ENCODE results near the gene TMEM39B.
A peak's percentile ranks its signal among the peaks of the same experiment; 100 is the strongest.

Gene TMEM39B

DNA sequence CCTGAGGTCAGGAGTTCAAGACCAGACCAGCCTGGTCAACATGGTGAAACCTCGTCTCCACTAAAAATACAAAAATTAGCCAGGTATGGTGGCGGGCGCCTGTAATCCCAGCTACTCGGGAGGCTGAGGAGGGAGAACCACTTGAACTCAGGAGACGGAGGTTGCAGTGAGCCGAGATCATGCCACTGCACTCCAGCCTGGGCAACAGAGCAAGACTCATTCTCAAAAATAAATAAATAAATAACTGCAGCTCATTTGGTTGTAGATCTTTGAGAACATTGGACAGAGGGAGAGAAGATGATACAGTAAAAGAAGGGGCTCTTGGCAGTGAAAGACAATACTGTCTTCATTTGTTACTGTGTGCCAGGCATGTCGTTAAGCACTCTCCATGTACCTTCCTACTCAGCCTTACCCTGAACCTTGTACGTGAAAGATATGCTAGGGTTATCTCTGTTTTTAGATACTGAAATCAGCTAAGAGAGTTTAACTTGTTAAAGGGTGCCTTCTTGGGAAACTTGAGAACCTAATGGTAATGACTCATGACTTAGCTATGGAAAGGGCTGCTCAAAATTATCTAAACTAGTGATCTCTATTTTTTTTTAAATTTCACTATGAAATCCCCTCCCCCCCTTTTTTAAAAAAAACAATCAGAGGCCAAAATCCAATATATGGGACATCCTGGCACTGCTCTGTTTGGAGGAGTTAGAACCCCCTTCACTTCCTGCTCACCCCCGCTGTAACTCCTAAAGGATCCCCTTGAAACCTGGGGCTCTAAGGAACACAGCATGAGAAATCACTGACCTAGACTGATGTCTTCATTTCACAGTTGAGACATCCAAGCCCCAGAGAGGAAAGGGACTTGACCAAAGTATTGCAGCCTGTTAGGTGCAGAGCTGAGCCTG lies 28.3 kb downstream of the TMEM39B start:
- Mint-ChIP-seq H3K27me3 (ENCODE audit: low read depth, poor library complexity) (no peaks in the 10 kb centered on the region), H3K4me1 (peaks cover 4% of the 10 kb centered on the region), H3K27ac (peak overlapping the region; percentile 37), H3K4me3 (no peak overlapping the region), H3K36me3 (ENCODE audit: low read depth) (peaks cover 56% of the 10 kb centered on the region), H3K9me3 (no peaks in the 10 kb centered on the region)
- no peak for DNase-seq
- TF ChIP-seq, protein P1, sequence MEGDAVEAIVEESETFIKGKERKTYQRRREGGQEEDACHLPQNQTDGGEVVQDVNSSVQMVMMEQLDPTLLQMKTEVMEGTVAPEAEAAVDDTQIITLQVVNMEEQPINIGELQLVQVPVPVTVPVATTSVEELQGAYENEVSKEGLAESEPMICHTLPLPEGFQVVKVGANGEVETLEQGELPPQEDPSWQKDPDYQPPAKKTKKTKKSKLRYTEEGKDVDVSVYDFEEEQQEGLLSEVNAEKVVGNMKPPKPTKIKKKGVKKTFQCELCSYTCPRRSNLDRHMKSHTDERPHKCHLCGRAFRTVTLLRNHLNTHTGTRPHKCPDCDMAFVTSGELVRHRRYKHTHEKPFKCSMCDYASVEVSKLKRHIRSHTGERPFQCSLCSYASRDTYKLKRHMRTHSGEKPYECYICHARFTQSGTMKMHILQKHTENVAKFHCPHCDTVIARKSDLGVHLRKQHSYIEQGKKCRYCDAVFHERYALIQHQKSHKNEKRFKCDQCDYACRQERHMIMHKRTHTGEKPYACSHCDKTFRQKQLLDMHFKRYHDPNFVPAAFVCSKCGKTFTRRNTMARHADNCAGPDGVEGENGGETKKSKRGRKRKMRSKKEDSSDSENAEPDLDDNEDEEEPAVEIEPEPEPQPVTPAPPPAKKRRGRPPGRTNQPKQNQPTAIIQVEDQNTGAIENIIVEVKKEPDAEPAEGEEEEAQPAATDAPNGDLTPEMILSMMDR (IDR thresholded peaks at IDR 0.05): no peak

DNA sequence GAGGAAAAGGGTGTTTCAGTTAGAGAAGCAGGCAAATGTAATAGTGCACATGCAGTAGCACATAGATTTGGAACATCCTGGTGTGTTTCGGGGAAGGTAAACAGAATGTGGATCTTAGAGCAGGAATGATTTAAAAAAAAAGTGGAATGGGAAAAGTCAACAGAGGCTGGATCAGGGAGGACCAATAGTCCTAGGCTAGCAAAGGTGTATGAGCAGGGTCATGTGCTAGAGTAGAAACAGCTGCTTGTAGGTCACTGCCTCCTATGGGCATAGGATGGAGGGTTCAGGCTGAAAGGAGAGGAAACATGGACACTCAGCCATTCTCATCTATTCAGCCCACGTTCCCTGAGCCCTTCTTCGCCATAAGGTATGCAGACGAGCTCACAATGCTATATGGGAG lies 31.4 kb downstream of the TMEM39B start:
- Mint-ChIP-seq H3K4me1 (peaks cover 22% of the 10 kb centered on the region), H3K27ac (peak overlapping the region; percentile 24), H3K36me3 (ENCODE audit: low read depth) (peaks cover 31% of the 10 kb centered on the region), H3K27me3 (ENCODE audit: low read depth, poor library complexity) (peaks cover 3% of the 10 kb centered on the region), H3K4me3 (no peak overlapping the region), H3K9me3 (no peaks in the 10 kb centered on the region)
- TF ChIP-seq, protein P1 (IDR thresholded peaks at IDR 0.05): no peak
- no peak for DNase-seq

DNA sequence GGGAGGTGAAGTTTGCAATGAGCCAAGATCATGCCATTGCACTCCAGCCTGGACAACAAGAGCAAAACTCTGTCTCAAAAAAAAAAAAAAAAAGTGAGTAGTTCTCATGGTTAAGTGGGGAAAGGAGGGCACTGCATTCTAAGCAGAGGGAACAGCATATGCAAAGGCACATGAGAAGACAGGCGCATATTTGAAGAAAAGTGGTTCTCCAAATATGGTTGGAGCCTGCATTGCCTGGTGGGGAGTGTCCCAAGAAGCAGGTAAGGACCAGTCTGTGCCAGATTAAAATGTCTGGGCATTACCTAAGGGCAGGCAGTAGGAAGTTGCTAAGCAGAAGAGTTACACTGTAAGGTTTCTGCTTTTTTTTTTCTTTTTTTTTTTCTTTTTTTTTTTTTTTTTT lies 32.6 kb downstream of the TMEM39B start:
- TF ChIP-seq, protein P1 (IDR thresholded peaks at IDR 0.05): no peak
- Mint-ChIP-seq H3K4me1 (peaks cover 28% of the 10 kb centered on the region), H3K36me3 (ENCODE audit: low read depth) (peaks cover 24% of the 10 kb centered on the region), H3K4me3 (no peak overlapping the region), H3K27me3 (ENCODE audit: low read depth, poor library complexity) (peaks cover 3% of the 10 kb centered on the region), H3K27ac (no peak overlapping the region), H3K9me3 (no peaks in the 10 kb centered on the region)
- DNase-seq: no peak

DNA sequence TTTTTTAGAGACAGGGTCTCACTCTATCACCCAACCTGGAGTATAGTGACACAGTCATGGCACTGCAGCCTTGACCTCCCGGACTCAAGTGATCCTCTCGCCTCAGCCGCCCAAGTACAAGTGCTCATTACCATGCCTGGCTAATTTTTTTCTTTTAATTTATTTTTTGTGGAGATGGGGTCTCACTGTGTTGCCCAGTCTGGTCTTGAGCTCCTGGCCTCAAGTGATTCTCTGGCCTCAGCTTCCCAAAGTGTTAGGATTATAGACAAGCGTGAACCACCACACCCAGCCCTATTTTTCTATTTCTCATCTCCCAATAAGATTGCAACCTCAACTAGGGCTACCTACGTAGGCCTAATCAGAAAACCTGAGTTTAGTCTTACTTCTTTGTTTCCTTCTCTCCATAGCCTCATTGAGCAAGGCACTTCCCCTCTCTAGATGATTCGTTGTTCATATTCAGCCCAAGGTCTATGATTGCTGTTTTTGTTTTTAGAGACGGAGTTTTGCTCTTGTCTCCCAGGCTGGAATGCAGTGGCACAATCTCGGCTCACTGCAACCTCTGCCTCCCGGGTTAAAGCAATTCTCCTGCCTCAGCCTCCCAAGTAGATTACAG lies 34.0 kb downstream of the TMEM39B start:
- peaks cover 3% of the 10 kb centered on the region for H3K27me3 Mint-ChIP-seq (ENCODE audit: low read depth, poor library complexity)
- H3K27ac Mint-ChIP-seq: no peak overlapping the region
- no peak for DNase-seq

DNA sequence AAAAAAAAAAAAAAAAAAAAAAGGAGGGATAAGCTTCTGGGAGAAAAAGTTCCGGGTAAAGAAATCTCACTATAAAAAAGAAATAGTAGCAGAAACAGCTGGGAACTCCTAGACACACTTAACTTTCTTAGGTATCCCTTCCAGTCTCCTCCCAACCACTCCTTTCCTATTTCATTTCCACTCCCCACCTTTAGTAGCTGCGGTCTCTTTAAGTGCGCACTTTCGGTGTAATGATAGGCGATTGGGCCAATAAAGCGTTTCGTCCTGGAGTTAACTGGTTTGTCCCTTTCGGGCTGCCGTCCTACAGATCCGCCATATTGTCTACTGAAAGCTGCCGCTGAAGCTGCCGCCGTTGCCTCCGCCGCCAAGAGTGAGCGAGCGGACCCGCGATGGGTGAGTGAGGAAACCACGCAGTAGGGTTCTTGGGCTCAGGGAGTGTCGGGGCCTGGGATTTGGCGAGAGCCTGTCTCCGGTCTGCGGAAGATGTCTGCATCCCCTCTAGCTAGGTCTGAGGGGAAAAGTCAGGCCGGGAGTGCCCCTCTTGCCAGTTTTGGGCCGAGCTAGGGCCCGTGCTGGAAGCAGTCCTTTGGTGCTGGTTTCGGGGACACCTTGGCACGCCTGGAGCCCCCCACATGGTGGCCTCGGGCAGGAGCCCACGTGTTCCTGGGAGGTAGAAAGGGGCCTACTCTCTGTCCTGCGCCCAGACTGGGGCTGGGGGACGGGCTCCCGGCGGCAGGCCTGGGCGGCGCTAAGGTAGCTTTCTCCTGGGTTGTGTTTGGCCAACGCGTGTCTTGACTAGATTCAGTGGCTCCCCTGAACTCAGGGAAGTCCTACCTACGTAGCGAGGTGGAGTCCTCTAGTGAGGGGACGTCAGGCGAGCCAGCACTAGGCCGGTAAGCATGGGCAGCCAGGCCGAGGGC lies 35.3 kb downstream of the TMEM39B start, which contains the start of gene KPNA6:
TSS of gene KPNA6 (plus strand) at position 315 of the 920 bp plus-strand sequence. CDS start at position 390, 75 bp downstream.
- Mint-ChIP-seq H3K9me3 (no peaks in the 10 kb centered on the region), H3K27me3 (ENCODE audit: low read depth, poor library complexity) (peaks cover 3% of the 10 kb centered on the region), H3K27ac (peak within 1 kb of the TSS; percentile 100), H3K36me3 (ENCODE audit: low read depth) (peaks cover 23% of the 10 kb centered on the region), H3K4me1 (peaks cover 35% of the 10 kb centered on the region), H3K4me3 (peak within 1 kb of the TSS; percentile 99)
- peak; percentile 88 for DNase-seq
- TF ChIP-seq, protein P1 (IDR thresholded peaks at IDR 0.05): no peak

More for the DNA sequence above, 34.0 kb downstream of the TMEM39B start:
- H3K4me3 Mint-ChIP-seq: peak overlapping the region; percentile 53
- H3K4me1 Mint-ChIP-seq: peaks cover 34% of the 10 kb centered on the region
- peaks cover 23% of the 10 kb centered on the region for H3K36me3 Mint-ChIP-seq (ENCODE audit: low read depth)
- TF ChIP-seq, protein P1 (IDR thresholded peaks at IDR 0.05): no peak
- no peaks in the 10 kb centered on the region for H3K9me3 Mint-ChIP-seq
